Stimulated activated CD4-positive, alpha-beta T cell treated with anti-CD3 and anti-CD28 coated beads, Interleukin-4, amount 100 ng/mL, for 48 hours (primary cell): ENCODE results near the gene DOCK7.
"Not testable (repeated sequence)": the region's sequence is repeated elsewhere in the genome, so short reads cannot be mapped to it uniquely, and the experiment has no call there.

Experiments used
- DNase-seq, 2 donors: peaks; one replicate each; pipeline ENCODE4 v3.0.0-alpha.2; 2020; ENCODE audit warnings: low read depth in 2 of 2

DOCK7 gene

GRCh38 chr1:62687903-62688686 is at the start of gene DOCK7:
TSS of gene DOCK7 (minus strand) at chr1:62688386. CDS start at chr1:62688264, 122 bp downstream.
- peak; percentile 28 to 36 for DNase-seq

- no peak for DNase-seq
These were observed 47.4 kb upstream of the DOCK7 start for GRCh38 chr1:62735491-62736171.

GRCh38 chr1:62732331-62732730 is 44.1 kb upstream of the DOCK7 start:
- no peak for DNase-seq

GRCh38 chr1:62728963-62729362 is 40.8 kb upstream of the DOCK7 start:
- DNase-seq = no peak

- DNase-seq = no peak
These were observed 39.6 kb upstream of the DOCK7 start for GRCh38 chr1:62727656-62728407.

GRCh38 chr1:62726011-62726442 is 37.8 kb upstream of the DOCK7 start:
- DNase-seq = no peak

- DNase-seq = no peak
These were observed 37.1 kb upstream of the DOCK7 start for GRCh38 chr1:62725255-62725654.

GRCh38 chr1:62724430-62724829 is 36.2 kb upstream of the DOCK7 start:
- no peak for DNase-seq

- no peak for DNase-seq
These were observed 35.7 kb upstream of the DOCK7 start for GRCh38 chr1:62723883-62724282.

GRCh38 chr1:62722796-62723195 is 34.6 kb upstream of the DOCK7 start:
- no peak for DNase-seq

- DNase-seq = no peak
These were observed 32.9 kb upstream of the DOCK7 start for GRCh38 chr1:62720946-62721554.

GRCh38 chr1:62718400-62718799 is 30.2 kb upstream of the DOCK7 start:
- not testable (repeated sequence) for DNase-seq

- DNase-seq = no peak
These were observed 29.3 kb upstream of the DOCK7 start for GRCh38 chr1:62717483-62717882.

GRCh38 chr1:62716397-62716796 is 28.2 kb upstream of the DOCK7 start:
- DNase-seq = no peak

- no peak for DNase-seq
These were observed 24.4 kb upstream of the DOCK7 start for GRCh38 chr1:62712336-62713243.

- no peak for DNase-seq
These were observed 19.5 kb upstream of the DOCK7 start for GRCh38 chr1:62707744-62708120.

- no peak for DNase-seq
These were observed 19.0 kb upstream of the DOCK7 start for GRCh38 chr1:62706985-62707743.

GRCh38 chr1:62698161-62698560 is 10.0 kb upstream of the DOCK7 start:
- DNase-seq = not testable (repeated sequence)

GRCh38 chr1:62694479-62694878 is 6.3 kb upstream of the DOCK7 start:
- DNase-seq = not testable (repeated sequence)

GRCh38 chr1:62693123-62693522 is 4.9 kb upstream of the DOCK7 start:
- no peak for DNase-seq
